Upper lobe of left lung (tissue), 6 donors: ENCODE data around the gene ASB1. TPM values are rescaled to one million over a fixed set of nuclear protein-coding genes. Genes with fewer than 3 reads are reported as not detected.

ENCODE experiments used
- ATAC-seq, 2 donors: fragments of 200-7000 bp; cut with Tn5 transposase; one replicate each; pipeline ENCODE4 v1.9.1; 2022; ENCODE audit warnings: mild to moderate bottlenecking in 2 of 2, moderate library complexity in 2 of 2; ENCODE audit not compliant: low FRiP score in 2 of 2
- DNase-seq, 2 donors: peaks; one replicate each; pipeline ENCODE4 v3.0.0-alpha.2; 2019 to 2020
- H3K27ac ChIP-seq, 4 donors: fragments of 200-600 bp; sonication (generic); one replicate each; pipeline ENCODE4 v1.5.1; 2016 to 2019
- H3K27me3 ChIP-seq, 4 donors: fragments of 200-600 bp; sonication (generic); one replicate each; pipeline ENCODE4 v1.5.1; 2017 to 2019
- H3K36me3 ChIP-seq, 4 donors: fragments of 200-600 bp; sonication (generic); one replicate each; pipeline ENCODE4 v1.5.1; 2016 to 2019
- H3K4me1 ChIP-seq, 4 donors: fragments of 200-600 bp; sonication (generic); one replicate each; pipeline ENCODE4 v1.5.1; 2018 to 2019
- H3K4me3 ChIP-seq, 4 donors: fragments of 200-600 bp; sonication (generic); one replicate each; pipeline ENCODE4 v1.5.1; 2017 to 2019; ENCODE audit warnings: mild to moderate bottlenecking in 2 of 4, moderate library complexity in 1 of 4
- H3K9me3 ChIP-seq, 4 donors: fragments of 200-600 bp; sonication (generic); one replicate each; pipeline ENCODE4 v1.5.1; 2018 to 2019
- EP300 ChIP-seq, 4 donors: sonication (generic); formaldehyde crosslinking; IDR thresholded peaks; one replicate each; pipeline ENCODE4 v1.5.1; 2017; ENCODE audit warnings: antibody characterized with exemption in 4 of 4, control low read depth in 2 of 4
- POLR2A ChIP-seq, 4 donors: fragments of 450-650 bp; IDR thresholded peaks; one replicate each; pipeline ENCODE4 v1.5.1; 2016 to 2017; ENCODE audit warnings: antibody characterized with exemption in 4 of 4, mild to moderate bottlenecking in 2 of 4
- POLR2AphosphoS5 ChIP-seq, 2 donors: sonication (generic); formaldehyde crosslinking; IDR thresholded peaks; one replicate each; pipeline ENCODE4 v1.5.1; 2017; ENCODE audit warnings: antibody characterized with exemption in 2 of 2
- WGBS, 2 donors: methylation state at CpG; one replicate each; pipeline ENCODE4 v1.1.5; 2017 to 2018; 5-methylcytosine and 5-hydroxymethylcytosine counted together
- total RNA-seq, 6 donors: library from RNA; depleted of rRNA in 4 of 6; stranded (reverse); fragments of >200 nt in 4 of 6; gene quantifications; one replicate each; pipeline versions ENCODE4 v1.1.0 to v1.2.1, GENCODE V29; 2016 to 2021
- TF ChIP-seq, protein P1 (sequence below), 6 experiments: fragments of 450-650 bp in 4 of 6; fragments of 200-600 bp in 2 of 6; sonication (generic) in 2 of 6; IDR thresholded peaks; one replicate each; pipeline ENCODE4 v1.5.1; 2016 to 2019; ENCODE audit warnings: antibody characterized with exemption in 6 of 6
- donor health status: DM: no; HTN: no; CAD: no; lungs with moderate emphysema.
- donor health status: DM: no; HTN: yes; CAD: no; lungs with severe emphysema.

The ASB1 gene
- total RNA-seq, 6 donors from 2014 or later, result 12.7 to 29.4 (median 24.3) TPM

DNA sequence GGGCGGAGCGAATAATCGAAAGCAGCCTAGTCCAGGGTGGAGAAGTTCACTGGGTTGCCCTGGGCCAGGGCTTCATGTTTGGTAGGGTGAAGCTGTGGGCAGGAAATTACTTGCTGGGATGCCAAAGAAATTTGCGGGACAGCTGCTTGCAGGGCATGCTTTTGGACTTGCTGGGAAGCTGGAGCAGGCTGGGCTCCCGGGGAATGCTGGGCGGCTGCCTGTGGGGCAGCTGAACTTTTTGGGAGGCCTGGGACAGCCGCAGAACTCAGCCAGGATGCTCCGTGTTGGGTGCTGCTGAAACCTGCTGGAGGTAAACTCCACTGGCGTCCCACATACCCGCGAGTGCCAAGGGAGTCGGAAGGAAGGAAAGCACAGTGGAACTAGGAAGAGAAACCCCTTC is 31.9 kb downstream of the ASB1 start:
- ATAC-seq (peak in 1 of 2 donors; percentile 20), DNase-seq (peak in 1 of 2 donors; percentile 58)
- H3K27me3 ChIP-seq, result no peaks in the 10 kb centered on the region
- H3K27ac ChIP-seq, result no peak overlapping the region
- WGBS, 2 donors, result 50 to 72% methylated on average over 3 to 12 of the region's 12 CpGs
- no peaks in the 10 kb centered on the region for H3K36me3 ChIP-seq
- no peak for TF ChIP-seq POLR2AphosphoS5 (IDR thresholded peaks at IDR 0.05)
- TF ChIP-seq EP300 (IDR thresholded peaks at IDR 0.05), result no peak
- TF ChIP-seq, protein P1, sequence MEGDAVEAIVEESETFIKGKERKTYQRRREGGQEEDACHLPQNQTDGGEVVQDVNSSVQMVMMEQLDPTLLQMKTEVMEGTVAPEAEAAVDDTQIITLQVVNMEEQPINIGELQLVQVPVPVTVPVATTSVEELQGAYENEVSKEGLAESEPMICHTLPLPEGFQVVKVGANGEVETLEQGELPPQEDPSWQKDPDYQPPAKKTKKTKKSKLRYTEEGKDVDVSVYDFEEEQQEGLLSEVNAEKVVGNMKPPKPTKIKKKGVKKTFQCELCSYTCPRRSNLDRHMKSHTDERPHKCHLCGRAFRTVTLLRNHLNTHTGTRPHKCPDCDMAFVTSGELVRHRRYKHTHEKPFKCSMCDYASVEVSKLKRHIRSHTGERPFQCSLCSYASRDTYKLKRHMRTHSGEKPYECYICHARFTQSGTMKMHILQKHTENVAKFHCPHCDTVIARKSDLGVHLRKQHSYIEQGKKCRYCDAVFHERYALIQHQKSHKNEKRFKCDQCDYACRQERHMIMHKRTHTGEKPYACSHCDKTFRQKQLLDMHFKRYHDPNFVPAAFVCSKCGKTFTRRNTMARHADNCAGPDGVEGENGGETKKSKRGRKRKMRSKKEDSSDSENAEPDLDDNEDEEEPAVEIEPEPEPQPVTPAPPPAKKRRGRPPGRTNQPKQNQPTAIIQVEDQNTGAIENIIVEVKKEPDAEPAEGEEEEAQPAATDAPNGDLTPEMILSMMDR (IDR thresholded peaks at IDR 0.05), result no peak
- no peak for TF ChIP-seq POLR2A (IDR thresholded peaks at IDR 0.05)
- H3K4me3 ChIP-seq, result no peak overlapping the region
- H3K9me3 ChIP-seq, result no peaks in the 10 kb centered on the region
- no peaks in the 10 kb centered on the region for H3K4me1 ChIP-seq

DNA sequence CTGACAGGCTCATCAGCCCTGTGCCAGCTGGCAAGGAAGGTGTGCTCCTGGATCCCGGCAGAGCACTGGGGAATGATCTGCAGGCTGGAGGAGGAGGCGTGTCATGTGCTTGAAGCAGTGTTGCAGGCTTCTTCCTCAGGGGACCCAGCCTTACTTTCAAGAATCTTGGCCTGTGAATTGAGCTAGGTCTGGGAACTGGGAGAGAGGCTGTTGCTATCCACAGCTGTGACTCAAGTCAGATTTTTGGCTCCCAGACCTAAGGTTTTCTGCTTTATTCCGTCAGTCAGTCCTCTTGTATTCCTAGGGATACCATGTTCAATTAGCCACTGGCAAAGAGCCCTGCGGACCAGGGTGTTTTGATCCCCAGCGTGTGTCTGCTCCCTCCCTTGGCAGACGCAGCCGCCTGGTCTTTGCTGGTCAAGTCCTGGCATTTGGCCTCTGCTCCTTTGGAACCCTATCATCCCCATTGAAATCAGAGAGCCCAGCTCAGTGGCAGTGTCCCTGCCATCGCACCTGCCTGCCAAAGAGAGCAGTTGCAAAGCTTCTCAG is 32.4 kb downstream of the ASB1 start:
- no peaks in the 10 kb centered on the region for H3K9me3 ChIP-seq
- no peak for TF ChIP-seq EP300 (IDR thresholded peaks at IDR 0.05)
- TF ChIP-seq POLR2AphosphoS5 (IDR thresholded peaks at IDR 0.05), result no peak
- TF ChIP-seq POLR2A (IDR thresholded peaks at IDR 0.05), result no peak
- TF ChIP-seq, protein P1 (IDR thresholded peaks at IDR 0.05), result no peak
- ATAC-seq (peak in 1 of 2 donors; percentile 91), DNase-seq (no peak)
- 57 to 73% methylated on average over 5 to 8 of the region's 8 CpGs for WGBS, 2 donors
- no peak overlapping the region for H3K27ac ChIP-seq
- no peaks in the 10 kb centered on the region for H3K36me3 ChIP-seq
- H3K27me3 ChIP-seq, result no peaks in the 10 kb centered on the region
- H3K4me3 ChIP-seq, result no peak overlapping the region
- no peaks in the 10 kb centered on the region for H3K4me1 ChIP-seq

DNA sequence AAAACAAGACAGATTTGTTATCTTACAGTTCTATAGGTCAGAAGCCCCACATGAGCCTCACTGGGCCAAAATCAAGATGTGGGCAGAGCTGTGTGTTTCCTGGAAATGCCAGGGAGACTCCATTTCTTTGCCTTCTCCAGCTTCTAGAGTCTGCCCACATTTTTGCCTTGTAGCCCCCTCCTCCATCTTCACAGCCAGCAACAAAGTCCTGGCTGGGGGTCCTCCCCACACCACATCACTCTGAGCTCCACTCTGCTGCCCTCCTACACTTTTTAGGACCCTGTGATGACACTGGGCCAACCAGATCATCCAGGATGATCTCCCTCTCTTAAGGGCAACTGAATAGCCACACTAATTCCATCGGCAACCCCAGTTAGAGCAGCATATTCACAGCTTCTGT is 34.3 kb downstream of the ASB1 start:
- no peak for TF ChIP-seq EP300 (IDR thresholded peaks at IDR 0.05)
- no peak for TF ChIP-seq POLR2A (IDR thresholded peaks at IDR 0.05)
- TF ChIP-seq, protein P1 (IDR thresholded peaks at IDR 0.05), result no peak
- no peak for TF ChIP-seq POLR2AphosphoS5 (IDR thresholded peaks at IDR 0.05)
- DNase-seq (no peak), ATAC-seq (no peak)
- Histone ChIP-seq H3K36me3 (no peaks in the 10 kb centered on the region), H3K4me3 (no peak overlapping the region), H3K27me3 (no peaks in the 10 kb centered on the region), H3K9me3 (no peaks in the 10 kb centered on the region), H3K27ac (no peak overlapping the region), H3K4me1 (no peaks in the 10 kb centered on the region)
- 87 to 94% methylated on average over 1 of the region's 1 CpG for WGBS, 2 donors

DNA sequence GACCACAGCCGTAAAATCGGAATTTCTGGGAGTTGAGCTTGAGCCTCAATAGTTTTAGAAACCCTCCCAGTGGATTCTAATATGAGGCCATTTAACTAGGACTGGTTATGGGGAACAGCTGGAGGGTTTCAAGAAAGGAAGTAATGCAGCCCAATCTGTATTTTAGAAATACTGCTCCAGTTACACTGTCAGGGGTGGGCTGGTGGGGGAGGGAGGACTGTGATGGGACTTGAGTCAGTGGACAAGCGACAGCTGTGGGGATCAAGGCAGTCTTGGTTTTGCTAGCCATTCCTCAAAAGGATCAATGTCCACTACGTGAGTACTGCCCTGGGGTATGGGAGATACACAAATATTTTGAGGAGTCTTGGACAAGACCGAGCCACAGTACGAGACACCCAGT is 34.8 kb downstream of the ASB1 start:
- DNase-seq, result no peak
- no peak for ATAC-seq

More for the DNA sequence above, 34.8 kb downstream of the ASB1 start:
- H3K27me3 ChIP-seq, result no peaks in the 10 kb centered on the region
- no peak overlapping the region for H3K4me3 ChIP-seq
- TF ChIP-seq, protein P1 (IDR thresholded peaks at IDR 0.05), result no peak
- no peak for TF ChIP-seq POLR2A (IDR thresholded peaks at IDR 0.05)
- TF ChIP-seq EP300 (IDR thresholded peaks at IDR 0.05), result no peak
- no peak for TF ChIP-seq POLR2AphosphoS5 (IDR thresholded peaks at IDR 0.05)
- WGBS, 2 donors, result 85 to 93% methylated on average over 6 of the region's 6 CpGs
- H3K9me3 ChIP-seq, result no peaks in the 10 kb centered on the region
- no peaks in the 10 kb centered on the region for H3K4me1 ChIP-seq
- H3K27ac ChIP-seq, result no peak overlapping the region
- H3K36me3 ChIP-seq, result no peaks in the 10 kb centered on the region
